HG03103 (cell line): Measurements from ENCODE around the gene COX6A2.
"Not testable (repeated sequence)": the region's sequence is repeated elsewhere in the genome, so short reads cannot be mapped to it uniquely, and the experiment has no call there.

Experiments used
- ATAC-seq: cut with Tn5 transposase; IDR thresholded peaks from one replicate; pipeline ENCODE4 v1.9.1; 2021; ENCODE audit warnings: low read depth; ENCODE audit not compliant: unreplicated experiment

The COX6A2 gene

GRCh38 chr16:31439023-31439422, 10.9 kb upstream of the COX6A2 start:
- not testable (repeated sequence) for ATAC-seq

GRCh38 chr16:31438414-31438813, 10.3 kb upstream of the COX6A2 start:
- ATAC-seq, result no peak

GRCh38 chr16:31436221-31437045, 8.3 kb upstream of the COX6A2 start:
- ATAC-seq, result no peak

- ATAC-seq, result no peak
Observed at GRCh38 chr16:31435341-31436220, 7.4 kb upstream of the COX6A2 start.

GRCh38 chr16:31430380-31431052, 2.4 kb upstream of the COX6A2 start:
- ATAC-seq, result no peak

- ATAC-seq, result no peak
Observed at GRCh38 chr16:31429796-31430195, 1.6 kb upstream of the COX6A2 start.

GRCh38 chr16:31429314-31429713, 1.2 kb upstream of the COX6A2 start:
- ATAC-seq, result no peak

- no peak for ATAC-seq
Observed at GRCh38 chr16:31428638-31429247, 583 bp upstream of the COX6A2 start.

- ATAC-seq, result no peak
Observed at GRCh38 chr16:31427441-31428278, 500 bp downstream of the COX6A2 start.

- ATAC-seq, result no peak
Observed at GRCh38 chr16:31423801-31424200, 4.4 kb downstream of the COX6A2 start.

GRCh38 chr16:31423241-31423640, 4.9 kb downstream of the COX6A2 start:
- ATAC-seq, result no peak

- ATAC-seq, result peak; percentile 52
Observed at GRCh38 chr16:31421587-31421986, 6.6 kb downstream of the COX6A2 start.

- ATAC-seq, result no peak
Observed at GRCh38 chr16:31420037-31420436, 8.1 kb downstream of the COX6A2 start.

- ATAC-seq, result no peak
Observed at GRCh38 chr16:31417916-31418315, 10.2 kb downstream of the COX6A2 start.

GRCh38 chr16:31417036-31417435, 11.1 kb downstream of the COX6A2 start:
- not testable (repeated sequence) for ATAC-seq

- ATAC-seq, result no peak
Observed at GRCh38 chr16:31416371-31416770, 11.8 kb downstream of the COX6A2 start.

GRCh38 chr16:31414706-31415105, 13.5 kb downstream of the COX6A2 start:
- ATAC-seq, result no peak

- ATAC-seq, result no peak
Observed at GRCh38 chr16:31413943-31414342, 14.2 kb downstream of the COX6A2 start.

- no peak for ATAC-seq
Observed at GRCh38 chr16:31413381-31413780, 14.8 kb downstream of the COX6A2 start.

- ATAC-seq, result no peak
Observed at GRCh38 chr16:31412750-31413149, 15.4 kb downstream of the COX6A2 start.
